SK-N-SH treated with all-trans-retinoic acid at 6 μM for 48 hours (cell line): ENCODE measurements around the gene TPRX2.
"Not testable (repeated sequence)": the region's sequence is repeated elsewhere in the genome, so short reads cannot be mapped to it uniquely, and the experiment has no call there.

ENCODE experiments used
- ATAC-seq: fragments of 200-7000 bp; cut with Tn5 transposase; 3 replicates; pipeline ENCODE4 v1.9.1; 2020; ENCODE audit warnings: mild to moderate bottlenecking, moderate library complexity
- ARNTL ChIP-seq: fragments of 450-650 bp; formaldehyde crosslinking; IDR thresholded peaks from 2 replicates; pipeline ENCODE4 v1.5.0; 2020; ENCODE audit warnings: low read depth, mild to moderate bottlenecking, moderate library complexity, borderline replicate concordance
- BACH2 ChIP-seq: fragments of 250-450 bp; sonication (Bioruptor Pico); IDR thresholded peaks from 2 replicates; pipeline ENCODE4 v1.9.0; 2021; ENCODE audit warnings: mild to moderate bottlenecking, borderline replicate concordance
- CREB5 ChIP-seq: fragments of 250-450 bp; sonication (Bioruptor Pico); IDR thresholded peaks from 2 replicates; pipeline ENCODE4 v1.5.1; 2020; ENCODE audit warnings: low read depth, mild to moderate bottlenecking, moderate library complexity
- CSDC2 ChIP-seq: fragments of 250-450 bp; sonication (Bioruptor Pico); IDR thresholded peaks from 2 replicates; pipeline ENCODE4 v1.5.0; 2020; ENCODE audit warnings: mild to moderate bottlenecking, moderate library complexity
- CSRNP3 ChIP-seq: fragments of 250-450 bp; sonication (Bioruptor Pico); IDR thresholded peaks from 2 replicates; pipeline ENCODE4 v1.5.1; 2021; ENCODE audit warnings: mild to moderate bottlenecking, moderate library complexity
- ESRRG ChIP-seq: fragments of 250-450 bp; sonication (Bioruptor Pico); IDR thresholded peaks from 2 replicates; pipeline ENCODE4 v1.6.1; 2021; ENCODE audit warnings: mild to moderate bottlenecking
- ISL1 ChIP-seq: fragments of 250-450 bp; sonication (Bioruptor Pico); IDR thresholded peaks from 2 replicates; pipeline ENCODE4 v2.1.2; 2022; ENCODE audit warnings: mild to moderate bottlenecking, moderate library complexity
- OSR1 ChIP-seq: fragments of 250-450 bp; sonication (Bioruptor Pico); IDR thresholded peaks from 2 replicates; pipeline ENCODE4 v1.8.0; 2022; ENCODE audit warnings: moderate library complexity, mild to moderate bottlenecking, inconsistent platforms
- PATZ1 ChIP-seq: fragments of 250-450 bp; sonication (Bioruptor Pico); IDR thresholded peaks from 2 replicates; pipeline ENCODE4 v1.8.0; 2020; ENCODE audit warnings: mild to moderate bottlenecking, moderate library complexity, borderline replicate concordance
- POU6F1 ChIP-seq: fragments of 250-450 bp; sonication (Bioruptor Pico); IDR thresholded peaks from 2 replicates; pipeline ENCODE4 v1.8.0; 2021; ENCODE audit warnings: low read depth, mild to moderate bottlenecking, moderate library complexity, borderline replicate concordance
- PPARA ChIP-seq: fragments of 250-450 bp; sonication (Bioruptor Pico); IDR thresholded peaks from 2 replicates; pipeline ENCODE4 v1.5.0; 2020; ENCODE audit warnings: mild to moderate bottlenecking, borderline replicate concordance
- RARB ChIP-seq: fragments of 250-450 bp; sonication (Bioruptor Pico); IDR thresholded peaks from 2 replicates; pipeline ENCODE4 v1.8.0; 2021; ENCODE audit warnings: mild to moderate bottlenecking, moderate library complexity
- SNAI2 ChIP-seq: fragments of 250-450 bp; sonication (Bioruptor Pico); IDR thresholded peaks from 2 replicates; pipeline ENCODE4 v1.5.0; 2020; ENCODE audit warnings: mild to moderate bottlenecking, moderate library complexity
- TCF4 ChIP-seq: fragments of 250-450 bp; sonication (Bioruptor Pico); IDR thresholded peaks from 2 replicates; pipeline ENCODE4 v1.8.0; 2021; ENCODE audit warnings: mild to moderate bottlenecking, moderate library complexity, borderline replicate concordance
- TOX ChIP-seq: fragments of 250-450 bp; sonication (Bioruptor Pico); IDR thresholded peaks from 2 replicates; pipeline ENCODE4 v1.8.0; 2021; ENCODE audit warnings: mild to moderate bottlenecking, moderate library complexity, borderline replicate concordance
- TSHZ2 ChIP-seq: fragments of 250-450 bp; sonication (Bioruptor Pico); IDR thresholded peaks from 2 replicates; pipeline ENCODE4 v1.5.0; 2020; ENCODE audit warnings: mild to moderate bottlenecking, moderate library complexity
- ZFP3 ChIP-seq: fragments of 250-450 bp; sonication (Bioruptor Pico); IDR thresholded peaks from 2 replicates; pipeline ENCODE4 v1.5.0; 2020; ENCODE audit warnings: mild to moderate bottlenecking, moderate library complexity
- ZFP30 ChIP-seq: fragments of 450-650 bp; formaldehyde crosslinking; IDR thresholded peaks from 2 replicates; pipeline ENCODE4 v1.5.0; 2022; ENCODE audit warnings: mild to moderate bottlenecking, moderate library complexity
- ZNF565 ChIP-seq: fragments of 450-650 bp; formaldehyde crosslinking; conservative IDR thresholded peaks from 2 replicates; pipeline ENCODE4 v1.5.0; 2020; ENCODE audit warnings: low read depth, mild to moderate bottlenecking, moderate library complexity
- ZNF70 ChIP-seq: fragments of 450-650 bp; formaldehyde crosslinking; IDR thresholded peaks from 2 replicates; pipeline ENCODE4 v1.5.0; 2020; ENCODE audit warnings: mild to moderate bottlenecking, moderate library complexity

The TPRX2 gene

GRCh38 chr19:47897861-47898260, 38.8 kb downstream of the TPRX2 start (continued):
- TF ChIP-seq CSRNP3 (CRISPR knock-in tag): no peak
- no peak for TF ChIP-seq OSR1 (CRISPR knock-in tag)

GRCh38 chr19:47899335-47899734, 40.3 kb downstream of the TPRX2 start:
- ATAC-seq: no peak
- TF ChIP-seq PPARA (CRISPR knock-in tag): no peak
- no peak for TF ChIP-seq ZFP3 (CRISPR knock-in tag)
- no peak for TF ChIP-seq ZNF565 (CRISPR knock-in tag)
- TF ChIP-seq BACH2 (CRISPR knock-in tag): no peak
- TF ChIP-seq, all 23 proteins: peak for 0

GRCh38 chr19:47901370-47901769, 42.3 kb downstream of the TPRX2 start:
- no peak for TF ChIP-seq TCF4 (CRISPR knock-in tag)
- TF ChIP-seq CREB5: no peak
- TF ChIP-seq POU6F1 (CRISPR knock-in tag): no peak
- no peak for TF ChIP-seq ESRRG (CRISPR knock-in tag)
- no peak for TF ChIP-seq ZFP3 (CRISPR knock-in tag)
- no peak for TF ChIP-seq ISL1
- no peak for TF ChIP-seq TSHZ2 (CRISPR knock-in tag)
- no peak for TF ChIP-seq ZNF565 (CRISPR knock-in tag)
- no peak for TF ChIP-seq PPARA (CRISPR knock-in tag)
- TF ChIP-seq TOX (CRISPR knock-in tag): no peak
- no peak for TF ChIP-seq SNAI2 (CRISPR knock-in tag)
- TF ChIP-seq RARB: no peak
- TF ChIP-seq ZFP30 (CRISPR knock-in tag): no peak
- TF ChIP-seq PATZ1: no peak
- no peak for TF ChIP-seq CSDC2 (CRISPR knock-in tag)
- TF ChIP-seq CSRNP3 (CRISPR knock-in tag): no peak
- TF ChIP-seq ZNF70 (CRISPR knock-in tag): no peak
- no peak for TF ChIP-seq ARNTL (CRISPR knock-in tag)
- TF ChIP-seq BACH2 (CRISPR knock-in tag): no peak
- no peak for ATAC-seq

- ATAC-seq: not testable (repeated sequence)
Measured at GRCh38 chr19:47909350-47909749, 50.3 kb downstream of the TPRX2 start.

GRCh38 chr19:47910191-47910590, 51.2 kb downstream of the TPRX2 start:
- ATAC-seq: not testable (repeated sequence)
